ENCODE results near the gene AVPI1.

AVPI1 gene

DNA sequence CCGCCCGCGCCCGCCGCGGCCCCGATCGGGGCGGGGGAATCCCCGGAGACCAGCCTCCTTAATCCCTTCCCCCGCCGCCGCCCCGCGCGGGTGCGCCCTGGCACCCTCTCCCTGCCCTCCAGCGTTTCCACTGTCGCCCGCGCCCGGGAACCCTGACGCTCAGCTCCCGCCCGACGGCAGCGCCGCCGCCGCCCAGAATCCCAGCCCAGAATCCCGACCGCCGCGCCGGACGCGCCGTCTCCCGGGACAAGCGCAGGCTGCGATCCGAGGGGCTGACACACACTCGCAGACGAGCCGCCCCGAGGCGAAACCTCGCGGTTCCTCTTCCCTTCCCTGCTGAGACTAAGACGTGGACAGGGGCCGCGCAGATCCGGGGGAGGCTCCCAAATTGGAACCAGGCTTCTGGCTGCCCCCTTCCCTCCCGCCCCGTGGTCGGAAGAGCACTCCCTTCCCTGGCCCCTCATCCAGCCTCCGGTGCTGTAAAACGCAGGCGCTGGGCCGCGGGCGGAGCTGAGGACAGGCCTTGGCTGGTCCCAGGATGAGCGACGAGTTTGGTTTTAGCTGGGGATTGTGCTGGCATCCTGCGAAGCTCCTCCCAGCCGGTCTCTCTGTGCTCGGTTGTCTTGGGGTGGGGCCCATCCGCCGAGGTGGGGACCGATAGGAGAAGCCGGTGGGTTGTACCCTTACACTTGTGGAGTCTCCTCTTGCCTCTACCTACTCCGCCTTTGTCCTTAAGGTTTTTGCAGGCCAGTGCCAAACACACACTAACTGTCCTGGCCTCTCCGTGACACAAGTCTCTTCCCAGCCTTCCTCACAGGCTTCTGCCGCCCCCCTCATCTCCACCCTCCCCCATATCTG, 27.6 kb upstream of the AVPI1 start (continued):
- TF ChIP-seq PRDM10 (tag by site-specific recombination; IDR thresholded peaks at IDR 0.05) (peak; percentile 53; the same call in 1 of the 2 replicates), KLF10 (tag by site-specific recombination; IDR thresholded peaks at IDR 0.05) (0 out of 2 replicates have a peak, but pooled peaks have one; percentile 39), ZNF350 (tag by site-specific recombination; IDR thresholded peaks at IDR 0.05) (no peak), ATF2 (tag by site-specific recombination; IDR thresholded peaks at IDR 0.05; ENCODE audit: low read depth) (no peak), ZNF555 (tag by site-specific recombination; conservative IDR thresholded peaks at IDR 0.05) (no peak), IKZF3 (tag by site-specific recombination; IDR thresholded peaks at IDR 0.05) (peak; percentile 78), PATZ1 (tag by site-specific recombination; IDR thresholded peaks at IDR 0.05) (peak; percentile 77; the same call in 1 of the 2 replicates), ZNF585B (tag by site-specific recombination; IDR thresholded peaks at IDR 0.05) (no peak), ZBTB8A (tag by site-specific recombination; IDR thresholded peaks at IDR 0.05) (peak; percentile 98), ZNF114 (tag by site-specific recombination; IDR thresholded peaks at IDR 0.05) (no peak), ZNF473 (tag by site-specific recombination; IDR thresholded peaks at IDR 0.05) (no peak), ZNF843 (tag by site-specific recombination; IDR thresholded peaks at IDR 0.05) (no peak), WT1 (tag by site-specific recombination; IDR thresholded peaks at IDR 0.05) (no peak), GLI2 (tag by site-specific recombination; IDR thresholded peaks at IDR 0.05; ENCODE audit: borderline replicate concordance, low read depth) (no peak), KLF16 (tag by site-specific recombination; IDR thresholded peaks at IDR 0.05) (no peak), TCF7L2 (IDR thresholded peaks at IDR 0.05; ENCODE audit: borderline replicate concordance, low read depth, low read length) (no peak), ZNF133 (tag by site-specific recombination; IDR thresholded peaks at IDR 0.05) (no peak), ZNF791 (tag by site-specific recombination; IDR thresholded peaks at IDR 0.05) (no peak), ZNF660 (tag by site-specific recombination; IDR thresholded peaks at IDR 0.05) (peak; percentile 42), ZNF561 (tag by site-specific recombination; IDR thresholded peaks at IDR 0.05; ENCODE audit: borderline replicate concordance) (0 out of 2 replicates have a peak, but pooled peaks have one; percentile 68), KLF7 (tag by site-specific recombination; IDR thresholded peaks at IDR 0.05; ENCODE audit: borderline replicate concordance) (0 out of 2 replicates have a peak, but pooled peaks have one; percentile 9), ZNF394 (tag by site-specific recombination; IDR thresholded peaks at IDR 0.05; ENCODE audit: borderline replicate concordance) (peak; percentile 51; the same call in 1 of the 2 replicates)
- TF ChIP-seq, protein P1, sequence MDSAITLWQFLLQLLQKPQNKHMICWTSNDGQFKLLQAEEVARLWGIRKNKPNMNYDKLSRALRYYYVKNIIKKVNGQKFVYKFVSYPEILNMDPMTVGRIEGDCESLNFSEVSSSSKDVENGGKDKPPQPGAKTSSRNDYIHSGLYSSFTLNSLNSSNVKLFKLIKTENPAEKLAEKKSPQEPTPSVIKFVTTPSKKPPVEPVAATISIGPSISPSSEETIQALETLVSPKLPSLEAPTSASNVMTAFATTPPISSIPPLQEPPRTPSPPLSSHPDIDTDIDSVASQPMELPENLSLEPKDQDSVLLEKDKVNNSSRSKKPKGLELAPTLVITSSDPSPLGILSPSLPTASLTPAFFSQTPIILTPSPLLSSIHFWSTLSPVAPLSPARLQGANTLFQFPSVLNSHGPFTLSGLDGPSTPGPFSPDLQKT (IDR thresholded peaks at IDR 0.05; ENCODE audit: borderline replicate concordance, low read depth, low read length), result no peak
- TF ChIP-seq, protein P2, sequence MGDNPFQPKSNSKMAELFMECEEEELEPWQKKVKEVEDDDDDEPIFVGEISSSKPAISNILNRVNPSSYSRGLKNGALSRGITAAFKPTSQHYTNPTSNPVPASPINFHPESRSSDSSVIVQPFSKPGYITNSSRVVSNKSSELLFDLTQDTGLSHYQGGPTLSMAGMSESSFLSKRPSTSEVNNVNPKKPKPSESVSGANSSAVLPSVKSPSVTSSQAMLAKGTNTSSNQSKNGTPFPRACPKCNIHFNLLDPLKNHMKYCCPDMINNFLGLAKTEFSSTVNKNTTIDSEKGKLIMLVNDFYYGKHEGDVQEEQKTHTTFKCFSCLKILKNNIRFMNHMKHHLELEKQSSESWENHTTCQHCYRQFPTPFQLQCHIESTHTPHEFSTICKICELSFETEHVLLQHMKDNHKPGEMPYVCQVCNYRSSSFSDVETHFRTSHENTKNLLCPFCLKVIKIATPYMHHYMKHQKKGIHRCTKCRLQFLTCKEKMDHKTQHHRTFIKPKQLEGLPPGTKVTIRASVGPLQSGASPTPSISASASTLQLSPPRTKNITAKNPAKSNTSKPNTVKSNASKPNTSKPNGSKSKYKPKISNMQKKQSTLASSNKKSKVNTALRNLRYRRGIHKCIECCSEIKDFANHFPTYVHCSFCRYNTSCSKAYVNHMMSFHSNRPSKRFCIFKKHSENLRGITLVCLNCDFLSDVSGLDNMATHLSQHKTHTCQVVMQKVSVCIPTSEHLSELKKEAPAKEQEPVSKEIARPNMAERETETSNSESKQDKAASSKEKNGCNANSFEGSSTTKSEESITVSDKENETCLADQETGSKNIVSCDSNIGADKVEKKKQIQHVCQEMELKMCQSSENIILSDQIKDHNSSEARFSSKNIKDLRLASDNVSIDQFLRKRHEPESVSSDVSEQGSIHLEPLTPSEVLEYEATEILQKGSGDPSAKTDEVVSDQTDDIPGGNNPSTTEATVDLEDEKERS (tag by site-specific recombination; IDR thresholded peaks at IDR 0.05), result no peak
- TF ChIP-seq, protein P3, sequence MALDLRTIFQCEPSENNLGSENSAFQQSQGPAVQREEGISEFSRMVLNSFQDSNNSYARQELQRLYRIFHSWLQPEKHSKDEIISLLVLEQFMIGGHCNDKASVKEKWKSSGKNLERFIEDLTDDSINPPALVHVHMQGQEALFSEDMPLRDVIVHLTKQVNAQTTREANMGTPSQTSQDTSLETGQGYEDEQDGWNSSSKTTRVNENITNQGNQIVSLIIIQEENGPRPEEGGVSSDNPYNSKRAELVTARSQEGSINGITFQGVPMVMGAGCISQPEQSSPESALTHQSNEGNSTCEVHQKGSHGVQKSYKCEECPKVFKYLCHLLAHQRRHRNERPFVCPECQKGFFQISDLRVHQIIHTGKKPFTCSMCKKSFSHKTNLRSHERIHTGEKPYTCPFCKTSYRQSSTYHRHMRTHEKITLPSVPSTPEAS (tag by site-specific recombination; IDR thresholded peaks at IDR 0.05), result peak; percentile 30; the same call in 1 of the 2 replicates

All from HEK293 (cell line).